GM10248 (cell line): ENCODE data around the gene DDR2.

Source experiments
- CTCF ChIA-PET: fragments of 300-600 bp; sonication (Branson Sonifier 250); formaldehyde crosslinking; extraction: SDS; loops from one replicate; lab custom pipeline; 2021; ENCODE audit warnings: antibody characterized with exemption; lab: Yijun Ruan, JAX
- POLR2A ChIA-PET: fragments of 350-650 bp; sonication (Branson Sonifier 250); formaldehyde crosslinking; extraction: SDS; loops from one replicate; lab custom pipeline; 2020; ENCODE audit warnings: antibody characterized with exemption; lab: Yijun Ruan, JAX
- DNase-seq: peaks from one replicate; pipeline ENCODE4 v3.0.0; 2012; ENCODE audit errors: extremely low spot score
- TF ChIP-seq, protein P1 (sequence below): IDR thresholded peaks from 2 replicates; pipeline ENCODE4 v1.5.1; 2012; ENCODE audit warnings: mild to moderate bottlenecking, low read depth; ENCODE audit errors: extremely low read depth, missing control alignments, control extremely low read depth

DDR2 gene

DNA sequence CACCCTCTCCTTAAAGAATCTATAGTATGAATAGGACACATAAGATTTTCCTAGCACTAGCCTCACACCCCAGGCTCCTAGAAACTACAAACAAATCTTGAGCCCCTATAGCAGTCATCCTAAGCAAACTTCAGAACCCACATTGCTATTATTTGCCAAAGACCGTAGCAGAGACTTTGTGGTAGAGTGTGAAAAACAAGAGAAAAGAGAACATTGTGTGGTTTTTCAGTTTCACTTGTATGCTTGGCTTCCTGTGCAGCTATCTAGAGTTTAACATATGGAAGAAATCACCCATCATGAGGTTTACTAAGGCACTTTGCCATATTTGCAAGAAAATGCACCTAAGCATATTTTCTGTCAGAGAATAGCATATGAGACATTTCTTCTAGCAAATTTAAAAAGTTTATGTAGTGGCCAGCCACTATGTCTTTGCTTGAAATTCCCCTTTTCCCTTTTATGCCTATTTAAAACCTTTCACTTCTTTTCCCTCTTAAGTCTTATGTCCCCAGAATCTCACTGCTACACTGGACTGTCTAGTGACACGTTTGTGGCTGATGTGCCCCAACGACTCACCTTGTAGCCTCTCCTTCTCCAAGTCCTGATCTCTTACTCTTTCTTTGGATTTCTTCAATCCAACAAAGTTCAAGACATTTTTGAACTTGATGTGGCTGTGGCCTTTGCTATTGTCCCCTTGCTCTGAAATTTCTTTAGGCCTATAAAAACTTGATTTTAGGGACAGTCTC is 203.1 kb downstream of the DDR2 start:
- ChIA-PET POLR2A (no interaction called here), CTCF (interaction anchor here (0.8 to 3.5 kb wide), 4 partner anchors 12 to 222 kb away, joined by 3 to 19 read pairs (median 10); no protein-coding TSS in a partner anchor)
- DNase-seq = peak; percentile 46
- TF ChIP-seq, protein P1, sequence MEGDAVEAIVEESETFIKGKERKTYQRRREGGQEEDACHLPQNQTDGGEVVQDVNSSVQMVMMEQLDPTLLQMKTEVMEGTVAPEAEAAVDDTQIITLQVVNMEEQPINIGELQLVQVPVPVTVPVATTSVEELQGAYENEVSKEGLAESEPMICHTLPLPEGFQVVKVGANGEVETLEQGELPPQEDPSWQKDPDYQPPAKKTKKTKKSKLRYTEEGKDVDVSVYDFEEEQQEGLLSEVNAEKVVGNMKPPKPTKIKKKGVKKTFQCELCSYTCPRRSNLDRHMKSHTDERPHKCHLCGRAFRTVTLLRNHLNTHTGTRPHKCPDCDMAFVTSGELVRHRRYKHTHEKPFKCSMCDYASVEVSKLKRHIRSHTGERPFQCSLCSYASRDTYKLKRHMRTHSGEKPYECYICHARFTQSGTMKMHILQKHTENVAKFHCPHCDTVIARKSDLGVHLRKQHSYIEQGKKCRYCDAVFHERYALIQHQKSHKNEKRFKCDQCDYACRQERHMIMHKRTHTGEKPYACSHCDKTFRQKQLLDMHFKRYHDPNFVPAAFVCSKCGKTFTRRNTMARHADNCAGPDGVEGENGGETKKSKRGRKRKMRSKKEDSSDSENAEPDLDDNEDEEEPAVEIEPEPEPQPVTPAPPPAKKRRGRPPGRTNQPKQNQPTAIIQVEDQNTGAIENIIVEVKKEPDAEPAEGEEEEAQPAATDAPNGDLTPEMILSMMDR = no peak
